Activated T-helper 2 cell treated with anti-CD3 and anti-CD28 coated beads, Interferon-gamma antibody, Interleukin-2, Interleukin-4, amounts not matched to agents 10 μg/mL and 5 μg/mL and 100 μg/mL, durations not matched to agents 14 hours and 24 hours and 36 hours (primary cell): ENCODE measurements around the gene DENND2D. TPM values are rescaled to one million over a fixed set of nuclear protein-coding genes. Genes with fewer than 3 reads are reported as not detected.

Source experiments
- DNase-seq: peaks from one replicate; pipeline ENCODE4 v3.0.0; 2021; ENCODE audit warnings: low spot score
- H3K27ac Mint-ChIP-seq: one replicate; pipeline ENCODE4 v1.8.0; 2021; ENCODE audit warnings: mixed read lengths
- H3K27me3 Mint-ChIP-seq: one replicate; pipeline ENCODE4 v1.8.0; 2021; ENCODE audit warnings: low read depth, mixed read lengths
- H3K36me3 Mint-ChIP-seq: one replicate; pipeline ENCODE4 v1.8.0; 2021; ENCODE audit warnings: low read depth, mixed read lengths
- H3K4me1 Mint-ChIP-seq: one replicate; pipeline ENCODE4 v1.8.0; 2021; ENCODE audit warnings: low read depth, mixed read lengths
- H3K4me3 Mint-ChIP-seq: one replicate; pipeline ENCODE4 v1.8.0; 2021; ENCODE audit warnings: low read depth, mild to moderate bottlenecking, moderate library complexity, mixed read lengths
- H3K9me3 Mint-ChIP-seq: one replicate; pipeline ENCODE4 v1.8.0; 2021; ENCODE audit warnings: mixed read lengths
- intact Hi-C: fragments of 100-400 bp; cut with micrococcal nuclease; formaldehyde crosslinking; loops from one replicate; pipeline ENCODE4 v1.15.1; 2023
- total RNA-seq: library from RNA; stranded (reverse); gene quantifications from 2 replicates; pipeline ENCODE4 v1.2.3, GENCODE V29; 2022

DENND2D gene
- total RNA-seq, 1 donor from 2014 or later: 139 TPM

GRCh38 chr1:111228748-111229126 is 28.3 kb upstream of the DENND2D start:
- Mint-ChIP-seq H3K9me3 (no peaks in the 10 kb centered on the region), H3K36me3 (no peaks in the 10 kb centered on the region), H3K4me1 (peaks cover 57% of the 10 kb centered on the region), H3K27ac (no peak overlapping the region), H3K27me3 (no peaks in the 10 kb centered on the region), H3K4me3 (no peak overlapping the region)
- intact Hi-C loops: loop anchor here (5.0 to 10.0 kb wide), 2 partner anchors 36 to 246 kb away; partner anchors contain the start of gene C1orf162
- no peak for DNase-seq

GRCh38 chr1:111227851-111228747 is 27.7 kb upstream of the DENND2D start:
- Mint-ChIP-seq H3K4me1 (peaks cover 62% of the 10 kb centered on the region), H3K4me3 (no peak overlapping the region), H3K27ac (no peak overlapping the region), H3K36me3 (no peaks in the 10 kb centered on the region), H3K9me3 (no peaks in the 10 kb centered on the region), H3K27me3 (no peaks in the 10 kb centered on the region)
- DNase-seq: no peak
- intact Hi-C loops: loop anchor here (5.0 to 10.0 kb wide), 2 partner anchors 36 to 247 kb away; partner anchors contain the start of gene C1orf162

GRCh38 chr1:111227434-111227833 is 27.0 kb upstream of the DENND2D start, which contains the start of gene CHI3L2:
TSS of gene CHI3L2 (plus strand) at chr1:111227713. CDS start at chr1:111227730, 17 bp downstream.
- DNase-seq: no peak
- H3K9me3 Mint-ChIP-seq: no peaks in the 10 kb centered on the region
- no peaks in the 10 kb centered on the region for H3K36me3 Mint-ChIP-seq
- H3K4me3 Mint-ChIP-seq: no peak within 1 kb of the TSS
- H3K4me1 Mint-ChIP-seq: peaks cover 69% of the 10 kb centered on the region
- intact Hi-C loops: loop anchor here (5.0 to 10.0 kb wide), 2 partner anchors 35 to 247 kb away; partner anchors contain the start of gene C1orf162
- no peaks in the 10 kb centered on the region for H3K27me3 Mint-ChIP-seq
- H3K27ac Mint-ChIP-seq: no peak within 1 kb of the TSS

GRCh38 chr1:111225717-111226400 is 25.4 kb upstream of the DENND2D start:
- Mint-ChIP-seq H3K27me3 (no peaks in the 10 kb centered on the region), H3K9me3 (no peaks in the 10 kb centered on the region), H3K4me3 (peak overlapping the region; percentile 31), H3K36me3 (no peaks in the 10 kb centered on the region), H3K4me1 (peaks cover 75% of the 10 kb centered on the region), H3K27ac (peak overlapping the region; percentile 6)
- no peak for DNase-seq
- intact Hi-C loops: loop anchor here (5.0 to 10.0 kb wide), 2 partner anchors 34 to 249 kb away; partner anchors contain the start of gene C1orf162

- Mint-ChIP-seq H3K36me3 (no peaks in the 10 kb centered on the region), H3K4me3 (peak overlapping the region; percentile 31), H3K4me1 (peaks cover 79% of the 10 kb centered on the region), H3K27me3 (no peaks in the 10 kb centered on the region), H3K9me3 (no peaks in the 10 kb centered on the region), H3K27ac (no peak overlapping the region)
- DNase-seq: no peak
- intact Hi-C loops: loop anchor here (5.0 to 10.0 kb wide), 2 partner anchors 33 to 250 kb away; partner anchors contain the start of gene C1orf162
Observed at GRCh38 chr1:111225091-111225490, 24.6 kb upstream of the DENND2D start.

- peaks cover 3% of the 10 kb centered on the region for H3K36me3 Mint-ChIP-seq
- H3K4me3 Mint-ChIP-seq: no peak overlapping the region
- DNase-seq: no peak
- no peak overlapping the region for H3K27ac Mint-ChIP-seq
- H3K27me3 Mint-ChIP-seq: no peaks in the 10 kb centered on the region
- peaks cover 84% of the 10 kb centered on the region for H3K4me1 Mint-ChIP-seq
- H3K9me3 Mint-ChIP-seq: peaks cover 1% of the 10 kb centered on the region
- intact Hi-C loops: loop anchor here (1.0 to 10.0 kb wide), 4 partner anchors 52 to 252 kb away; partner anchors contain the start of genes ATP5PB, C1orf162 and WDR77
Observed at GRCh38 chr1:111223126-111223685, 22.8 kb upstream of the DENND2D start.

GRCh38 chr1:111222308-111223125 is 22.1 kb upstream of the DENND2D start:
- DNase-seq: peak; percentile 70
- Mint-ChIP-seq H3K4me1 (peaks cover 84% of the 10 kb centered on the region), H3K36me3 (peaks cover 3% of the 10 kb centered on the region), H3K4me3 (peak overlapping the region; percentile 78), H3K27me3 (no peaks in the 10 kb centered on the region), H3K27ac (peak overlapping the region; percentile 93), H3K9me3 (peaks cover 4% of the 10 kb centered on the region)
- intact Hi-C loops: loop anchor here (1.0 to 10.0 kb wide), 6 partner anchors 8 to 252 kb away; partner anchors contain the start of genes ATP5PB, C1orf162 and WDR77

- H3K9me3 Mint-ChIP-seq: peaks cover 4% of the 10 kb centered on the region
- H3K4me1 Mint-ChIP-seq: peaks cover 86% of the 10 kb centered on the region
- H3K4me3 Mint-ChIP-seq: peak overlapping the region; percentile 78
- DNase-seq: peak; percentile 60
- H3K27ac Mint-ChIP-seq: peak overlapping the region; percentile 93
- H3K27me3 Mint-ChIP-seq: no peaks in the 10 kb centered on the region
- H3K36me3 Mint-ChIP-seq: peaks cover 3% of the 10 kb centered on the region
- intact Hi-C loops: loop anchor here (1.0 to 10.0 kb wide), 6 partner anchors 7 to 253 kb away; partner anchors contain the start of genes ATP5PB, C1orf162, CEPT1 and DRAM2
Observed at GRCh38 chr1:111221633-111222291, 21.3 kb upstream of the DENND2D start.

GRCh38 chr1:111221276-111221632 is 20.8 kb upstream of the DENND2D start:
- H3K4me1 Mint-ChIP-seq: peaks cover 87% of the 10 kb centered on the region
- H3K4me3 Mint-ChIP-seq: peak overlapping the region; percentile 78
- H3K27me3 Mint-ChIP-seq: no peaks in the 10 kb centered on the region
- intact Hi-C loops: loop anchor here (2.0 to 10.0 kb wide), 2 partner anchors 80 to 254 kb away; partner anchors contain the start of genes C1orf162, CEPT1 and DRAM2
- peaks cover 3% of the 10 kb centered on the region for H3K36me3 Mint-ChIP-seq
- peaks cover 4% of the 10 kb centered on the region for H3K9me3 Mint-ChIP-seq
- no peak for DNase-seq
- peak overlapping the region; percentile 93 for H3K27ac Mint-ChIP-seq

- H3K9me3 Mint-ChIP-seq: peaks cover 4% of the 10 kb centered on the region
- DNase-seq: no peak
Observed at GRCh38 chr1:111220302-111220890, 19.9 kb upstream of the DENND2D start.

More at GRCh38 chr1:111220302-111220890, 19.9 kb upstream of the DENND2D start:
- Mint-ChIP-seq H3K36me3 (peaks cover 3% of the 10 kb centered on the region), H3K27me3 (no peaks in the 10 kb centered on the region), H3K4me1 (peaks cover 86% of the 10 kb centered on the region), H3K27ac (peak overlapping the region; percentile 93), H3K4me3 (peak overlapping the region; percentile 41)
- intact Hi-C loops: loop anchor here (2.0 to 10.0 kb wide), 2 partner anchors 80 to 254 kb away; partner anchors contain the start of genes C1orf162, CEPT1 and DRAM2
